GM12878 (cell line): ENCODE results near the gene TCEAL4. TPM values are rescaled to one million over a fixed set of nuclear protein-coding genes. Genes with fewer than 3 reads are reported as not detected.

ENCODE experiments used
- ATAC-seq: fragments of 200-7000 bp; cut with Tn5 transposase; 3 replicates; pipeline ENCODE4 v1.9.1; 2020; ENCODE audit warnings: mild to moderate bottlenecking, moderate library complexity
- BruUV-seq: library from RNA; stranded (reverse); fragments of 400-500 nt; replicated peaks from 2 replicates; lab custom pipeline; 2021; lab: Mats Ljungman, UMichigan
- CTCF ChIA-PET: fragments of 300-600 bp; sonication (Branson Sonifier 250); formaldehyde crosslinking; extraction: SDS; loops from one replicate; lab custom pipeline; 2021; ENCODE audit warnings: inconsistent platforms; lab: Yijun Ruan, JAX
- POLR2A ChIA-PET: fragments of 350-600 bp; formaldehyde crosslinking; extraction: SDS; loops from one replicate; lab custom pipeline; 2021; ENCODE audit warnings: inconsistent platforms; lab: Charles Lee
- RAD21 ChIA-PET: fragments of 300-600 bp; sonication (Branson Sonifier 250); formaldehyde crosslinking; loops from one replicate; lab custom pipeline; 2023; ENCODE audit warnings: antibody characterized with exemption; ENCODE audit not compliant: unreplicated experiment; lab: Charles Lee
- SMC1A ChIA-PET: fragments of 300-600 bp; sonication (Branson Sonifier 250); formaldehyde crosslinking; loops from one replicate; lab custom pipeline; 2023; ENCODE audit not compliant: unreplicated experiment, uncharacterized antibody; lab: Charles Lee
- DNase-seq: peaks from one replicate; pipeline ENCODE4 v3.0.0-alpha.2; 2011; ENCODE audit warnings: low read depth, low spot score
- FAIRE-seq: peaks from 3 replicates; lab custom pipeline; 2011; peaks lifted over from hg19 to GRCh38; lab: Jason Lieb, UNC
- H2AFZ ChIP-seq: 2 replicates; pipeline ENCODE4 v1.6.0; 2011; ENCODE audit warnings: low read depth, low read length, control low read depth; ENCODE audit not compliant: control insufficient read depth
- H3K27ac ChIP-seq: 2 replicates; pipeline ENCODE4 v1.5.1; 2011; ENCODE audit warnings: control low read depth; ENCODE audit not compliant: control insufficient read depth, insufficient read depth
- H3K27me3 ChIP-seq, 2 experiments: replicated peaks in 1 of 2; 2 replicates each; pipeline versions ENCODE4 v1.6.0 to v1.6.1; 2011; ENCODE audit warnings: low read length in 1 of 2; ENCODE audit not compliant: control insufficient read depth in 2 of 2, insufficient read depth in 2 of 2
- H3K36me3 ChIP-seq, 2 experiments: 2 replicates each; pipeline ENCODE4 v1.5.1; 2011; ENCODE audit warnings: low read length in 1 of 2; ENCODE audit not compliant: control insufficient read depth in 2 of 2, insufficient read depth in 2 of 2
- H3K4me1 ChIP-seq: 2 replicates; pipeline ENCODE4 v1.6.1; 2011; ENCODE audit warnings: mild to moderate bottlenecking, low read length, moderate library complexity, mixed read lengths; ENCODE audit not compliant: control insufficient read depth, insufficient read depth
- H3K4me2 ChIP-seq: 2 replicates; pipeline ENCODE4 v1.6.0; 2011; ENCODE audit warnings: control low read depth; ENCODE audit not compliant: control insufficient read depth, insufficient read depth
- H3K4me3 ChIP-seq: fragments of 200-600 bp; sonication (generic); 2 replicates; pipeline ENCODE4 v1.5.1; 2016
- H3K79me2 ChIP-seq: 2 replicates; pipeline ENCODE4 v1.6.0; 2011; ENCODE audit warnings: low read length; ENCODE audit not compliant: control insufficient read depth, insufficient read depth
- H3K9ac ChIP-seq: 2 replicates; pipeline ENCODE4 v1.8.0; 2011; ENCODE audit warnings: low read length, control low read depth, mixed read lengths; ENCODE audit not compliant: control insufficient read depth, insufficient read depth
- H3K9me3 ChIP-seq: replicated peaks from 3 replicates; pipeline ENCODE4 v1.5.1; 2011; ENCODE audit warnings: mild to moderate bottlenecking, low read length; ENCODE audit not compliant: control insufficient read depth, insufficient read depth
- H4K20me1 ChIP-seq: 2 replicates; pipeline ENCODE4 v1.6.0; 2011; ENCODE audit not compliant: control insufficient read depth, insufficient read depth
- ATF2 ChIP-seq: IDR thresholded peaks from 2 replicates; pipeline ENCODE4 v1.6.1; 2012; ENCODE audit warnings: low read length, inconsistent platforms
- BACH1 ChIP-seq: fragments of 450-650 bp; IDR thresholded peaks from 2 replicates; pipeline ENCODE4 v1.6.1; 2017; ENCODE audit warnings: mild to moderate bottlenecking, borderline replicate concordance
- BHLHE40 ChIP-seq, 2 experiments: fragments of 450-650 bp in 1 of 2; IDR thresholded peaks; 2 replicates each; pipeline ENCODE4 v1.6.1; 2011 to 2017; ENCODE audit warnings: low read depth in 2 of 2, borderline replicate concordance in 1 of 2, improper control_type of control experiment in 1 of 2, low read length in 1 of 2, mild to moderate bottlenecking in 1 of 2
- CUX1 ChIP-seq: IDR thresholded peaks from 2 replicates; pipeline ENCODE4 v1.6.1; 2012; ENCODE audit warnings: improper control_type of control experiment, low read depth, low read length; ENCODE audit not compliant: insufficient replicate concordance
- DPF2 ChIP-seq: fragments of 450-650 bp; IDR thresholded peaks from 2 replicates; pipeline ENCODE4 v1.6.1; 2017; ENCODE audit warnings: mild to moderate bottlenecking
- E2F8 ChIP-seq: fragments of 450-650 bp; IDR thresholded peaks from 2 replicates; pipeline ENCODE4 v1.6.1; 2018; ENCODE audit warnings: mild to moderate bottlenecking, low read depth, moderate library complexity; ENCODE audit not compliant: partially characterized antibody
- FOS ChIP-seq: IDR thresholded peaks from 3 replicates; pipeline ENCODE4 v1.6.1; 2011; ENCODE audit warnings: borderline replicate concordance; ENCODE audit not compliant: insufficient read length; ENCODE audit errors: extremely low read depth
- PAX8 ChIP-seq: fragments of 450-650 bp; IDR thresholded peaks from 2 replicates; pipeline ENCODE4 v1.6.1; 2017; ENCODE audit warnings: mild to moderate bottlenecking, moderate library complexity
- PML ChIP-seq: IDR thresholded peaks from 2 replicates; pipeline ENCODE4 v1.6.1; 2012; ENCODE audit warnings: low read length, inconsistent platforms
- SMC3 ChIP-seq: IDR thresholded peaks from 2 replicates; pipeline ENCODE4 v1.6.1; 2011; ENCODE audit warnings: low read length, improper control_type of control experiment, borderline replicate concordance
- TCF12 ChIP-seq: IDR thresholded peaks from 2 replicates; pipeline ENCODE4 v1.6.1; 2011; ENCODE audit warnings: low read depth, mild to moderate bottlenecking, low read length
- USF2 ChIP-seq: IDR thresholded peaks from 2 replicates; pipeline ENCODE4 v1.6.1; 2011; ENCODE audit warnings: low read depth, low read length, improper control_type of control experiment, borderline replicate concordance
- WGBS: methylation state at CpG from one replicate; pipeline ENCODE4 v1.1.6; 2016; ENCODE audit warnings: low lambda C conversion rate; ENCODE audit not compliant: insufficient replicate concordance, insufficient coverage; ENCODE audit errors: missing lambda C conversion rate; 5-methylcytosine and 5-hydroxymethylcytosine counted together
- in situ Hi-C: fragments of 300-500 bp; cut with MboI; formaldehyde crosslinking; loops from 9 replicates; pipeline ENCODE4 v1.14.3; 2018; ENCODE audit warnings: mixed read lengths
- intact Hi-C: fragments of 100-400 bp; cut with micrococcal nuclease; formaldehyde crosslinking; loops from one replicate; pipeline ENCODE4 v1.14.2; 2022; ENCODE audit not compliant: unreplicated experiment
- polyA plus RNA-seq, 11 experiments: library from polyadenylated mRNA; depleted of rRNA in 4 of 11; unstranded in 6 of 11; stranded (reverse) in 5 of 11; fragments of >200 nt; fragmentation: Nextera tagmentation in 4 of 11; fragmentation: Illumina TruSeq in 1 of 11; extraction: Ambion mirVana in 4 of 11; extraction: Trizol in 1 of 11; gene quantifications; 1 replicate in 1 of 11; 2 replicates in 10 of 11; pipeline versions ENCODE4 v1.2.1 to v1.2.3, GENCODE V29; 2011 to 2016; ENCODE audit warnings: inconsistent platforms in 2 of 11, missing spikeins in 2 of 11, low read depth in 1 of 11
- total RNA-seq, 4 experiments: library from RNA; depleted of rRNA in 3 of 4; stranded (reverse); fragments of >200 nt in 3 of 4; fragmentation: Illumina TruSeq in 1 of 4; extraction: Trizol in 1 of 4; gene quantifications; 2 replicates each; pipeline versions ENCODE4 v1.2.1 to v1.2.3, GENCODE V29; 2013 to 2021

The TCEAL4 gene
- total and polyA plus RNA-seq, 10 of the 15 experiments (the other 5 are each of a cell fraction or from before 2014, with no cell fraction given), result 9.6 to 63.8 (median 32.1) TPM

- intact Hi-C loops, result no loop called here
- FAIRE-seq (no peak), DNase-seq (no peak), ATAC-seq (no peak)
- Histone ChIP-seq H4K20me1 (no peaks in the 10 kb centered on the region), H3K4me3 (no peak overlapping the region), H3K27me3 (no peaks in the 10 kb centered on the region), H3K9me3 (no peaks in the 10 kb centered on the region), H3K4me2 (no peak overlapping the region), H2AFZ (no peak overlapping the region), H3K36me3 (no peaks in the 10 kb centered on the region), H3K79me2 (no peaks in the 10 kb centered on the region), H3K27ac (no peak overlapping the region), H3K9ac (no peak overlapping the region), H3K4me1 (no peaks in the 10 kb centered on the region)
- POLR2A ChIA-PET, result no interaction called here
- WGBS, result 84% methylated on average over 4 of the region's 4 CpGs
- RAD21 ChIA-PET, result no interaction called here
- CTCF ChIA-PET, result no interaction called here
- SMC1A ChIA-PET, result no interaction called here
- TF ChIP-seq DPF2 (no peak), CUX1 (no peak), PAX8 (no peak), FOS (no peak), BHLHE40 (IDR thresholded peaks at IDR 0.05; ENCODE audit: borderline replicate concordance in 1 of 2, low read depth in 2 of 2, low read length in 1 of 2) (no peak), TCF12 (no peak), ATF2 (no peak), BACH1 (no peak), USF2 (no peak), E2F8 (no peak), PML (no peak), SMC3 (no peak)
- in situ Hi-C loops, result no loop called here
- no TSS peak for BruUV-seq
These were observed 38.8 kb downstream of the TCEAL4 start for GRCh38 chrX:103624111-103624510.
